GM12892 (cell line): ENCODE data around the gene PRR5.

ENCODE experiments used
- POLR2A ChIP-seq: IDR thresholded peaks from 2 replicates; pipeline ENCODE4 v1.6.1; 2011; ENCODE audit warnings: low read depth, low read length, control low read depth
- POLR2AphosphoS5 ChIP-seq: IDR thresholded peaks from 2 replicates; pipeline ENCODE4 v1.6.1; 2011; ENCODE audit warnings: low read depth, low read length, control low read depth
- TAF1 ChIP-seq: IDR thresholded peaks from 2 replicates; pipeline ENCODE4 v1.6.1; 2011; ENCODE audit warnings: low read depth, mild to moderate bottlenecking, control low read depth, low read length, borderline replicate concordance

DNA sequence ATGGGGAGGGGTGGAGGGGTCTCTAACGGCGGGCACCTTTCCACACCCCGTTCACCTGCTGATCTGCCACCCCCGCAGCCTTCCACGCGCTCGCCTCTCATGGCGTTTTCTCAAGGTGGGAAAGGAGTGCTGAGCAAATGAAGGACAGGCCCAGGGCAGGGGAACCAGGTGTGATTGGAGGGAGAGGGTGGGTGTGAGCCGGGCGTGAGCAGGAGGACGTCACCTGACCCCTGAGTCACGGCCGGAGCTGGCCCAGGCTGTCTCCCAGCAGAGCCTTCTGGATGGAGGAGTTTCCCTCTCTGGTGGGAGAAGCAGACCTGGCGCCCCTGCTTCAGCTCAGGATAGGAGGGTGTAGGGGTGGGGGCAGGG is 36.3 kb downstream of the PRR5 start:
- no peak for TF ChIP-seq POLR2A
- TF ChIP-seq TAF1 = no peak
- TF ChIP-seq POLR2AphosphoS5 = no peak
